Left cardiac atrium (tissue), 4 donors: ENCODE data around the gene MYOD1. TPM values are rescaled to one million over a fixed set of nuclear protein-coding genes. Genes with fewer than 3 reads are reported as not detected.
A peak's percentile ranks its signal among the peaks of the same experiment; 100 is the strongest.

Source experiments
- ATAC-seq, 2 donors: fragments of 200-7000 bp; cut with Tn5 transposase; one replicate each; pipeline ENCODE4 v1.9.1; 2020; ENCODE audit warnings: mild to moderate bottlenecking in 2 of 2, moderate library complexity in 2 of 2
- DNase-seq: peaks from one replicate; pipeline ENCODE4 v3.0.0-alpha.2; 2020
- intact Hi-C, 2 donors: fragments of 100-400 bp; cut with DNase I; formaldehyde crosslinking; loops; one replicate each; pipeline versions ENCODE4 v1.14.1 to v1.15.1; 2022 to 2023
- total RNA-seq, 2 donors: library from RNA; stranded (reverse); fragmentation: NEBNext Ultra II Directional; extraction: Animal tissue kit (Norgen Biotek cat#: 25700); gene quantifications; one replicate each; pipeline ENCODE4 v1.2.1, GENCODE V29; 2021
- donor health status: DM: no; HTN: yes; CAD: no.
- donor health status: DM: no; HTN: yes; CAD: no; lungs with severe emphysema.
- donor health status: DM: yes; HTN: yes; CAD: no.
- donor health status: Dilated cardiomyopathy.

The MYOD1 gene
- total RNA-seq, 2 donors from 2014 or later, result not detected

DNA sequence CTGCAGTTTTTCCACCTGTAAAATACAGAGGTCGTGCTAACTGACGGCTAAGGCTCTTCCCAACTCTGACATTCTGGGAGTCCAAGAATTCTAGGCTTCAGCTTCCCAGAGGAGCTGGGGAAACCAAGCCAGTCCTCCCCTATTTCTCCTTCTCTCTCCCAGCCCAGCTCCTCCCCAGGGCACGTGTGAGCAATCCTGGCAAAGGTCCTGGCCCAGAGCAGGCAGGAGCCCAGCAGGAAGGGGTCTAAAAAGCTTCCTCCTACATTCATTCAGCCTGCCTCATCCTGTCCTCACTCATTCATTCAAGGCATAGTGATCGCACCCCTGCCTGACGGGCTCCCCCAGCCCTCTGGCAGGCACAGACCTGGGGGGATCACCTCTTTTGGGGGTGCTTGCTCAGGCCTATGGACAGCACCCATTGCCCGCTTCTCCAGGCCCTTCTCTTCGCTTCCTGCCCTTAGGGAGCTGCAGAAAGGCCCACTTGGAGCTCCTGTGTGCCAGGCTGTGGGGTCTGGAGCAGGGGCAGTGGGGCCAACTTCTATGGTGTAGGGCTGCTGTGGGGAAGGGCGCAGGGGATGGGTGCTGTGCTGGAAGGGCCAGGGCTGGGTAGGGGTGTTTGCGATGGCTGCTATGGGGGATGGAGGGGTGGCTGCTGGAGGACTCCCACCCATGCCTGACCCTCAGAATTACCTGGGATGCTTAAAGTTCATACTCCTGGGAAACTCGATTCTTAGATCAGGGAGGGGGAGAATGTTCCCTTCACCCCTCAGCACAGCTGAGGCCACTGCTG is 25.0 kb downstream of the MYOD1 start:
- DNase-seq (peak; percentile 13), ATAC-seq (peak in 1 of 2 donors; percentile 25)
- intact Hi-C loops, result no loop called here

DNA sequence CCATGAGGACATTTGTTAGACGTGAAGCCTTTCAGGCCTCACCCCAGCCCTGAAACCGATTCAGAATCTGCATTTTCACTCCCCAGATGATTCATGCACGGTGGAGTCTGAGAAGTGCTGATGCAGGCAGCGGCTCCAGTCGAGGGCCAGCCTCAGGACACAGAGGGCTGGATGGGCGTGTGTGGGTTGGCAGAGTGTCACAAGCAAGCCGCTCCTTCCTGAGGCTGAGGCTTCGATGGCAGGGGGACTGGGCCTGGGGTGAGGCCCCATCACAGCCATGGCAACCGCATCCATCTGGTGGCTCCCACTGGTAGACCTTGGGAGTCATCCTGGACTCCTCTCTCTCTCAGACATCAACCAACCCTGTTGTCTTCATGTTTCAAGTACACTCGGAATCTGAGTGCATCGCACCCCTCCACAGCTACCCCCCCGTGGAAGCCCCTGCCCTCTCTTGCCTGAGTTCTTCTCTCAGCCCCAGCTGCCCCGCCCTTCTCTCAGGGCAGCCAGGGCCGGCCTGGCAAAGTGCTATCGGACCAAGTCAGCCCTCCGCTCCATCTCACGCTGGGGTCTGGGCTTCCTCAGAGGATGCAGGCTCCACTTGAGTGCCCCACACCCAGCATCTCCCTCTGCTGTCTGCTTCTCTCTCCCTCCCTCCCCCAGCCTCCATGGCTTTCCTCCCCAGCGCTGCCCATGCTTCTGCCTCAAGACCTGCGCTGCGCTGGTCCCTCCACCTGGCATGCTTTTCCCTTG is 25.8 kb downstream of the MYOD1 start:
- no peak for ATAC-seq

DNA sequence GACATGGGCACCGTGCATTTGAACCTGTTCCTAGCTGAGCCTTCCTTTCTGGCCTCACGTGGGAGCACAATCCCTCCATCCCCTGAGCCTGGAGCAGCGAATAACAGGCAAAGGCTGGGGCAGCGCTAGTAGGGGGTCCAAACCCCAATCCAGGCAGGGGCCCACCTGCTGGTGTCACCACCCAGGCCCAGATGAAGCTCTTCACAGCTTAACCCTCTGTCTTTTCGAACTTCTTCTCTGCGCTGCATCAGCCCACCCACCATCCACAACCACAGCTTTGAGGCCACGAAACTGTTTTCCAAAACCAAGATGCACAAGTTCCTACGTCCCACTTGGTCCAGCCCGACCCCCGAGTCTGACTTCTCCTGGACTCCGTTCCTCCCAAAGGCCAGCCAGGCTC is 26.7 kb downstream of the MYOD1 start:
- DNase-seq (peak; percentile 7), ATAC-seq (no peak)
- intact Hi-C loops, result loop anchor here in 1 of 2 donors (5.0 kb wide), 1 partner anchor 231 kb away; no protein-coding TSS in a partner anchor

More for the DNA sequence above, 25.8 kb downstream of the MYOD1 start:
- intact Hi-C loops, result loop anchor here in 1 of 2 donors (5.0 kb wide), 1 partner anchor 232 kb away; no protein-coding TSS in a partner anchor
- DNase-seq, result peak; percentile 2

DNA sequence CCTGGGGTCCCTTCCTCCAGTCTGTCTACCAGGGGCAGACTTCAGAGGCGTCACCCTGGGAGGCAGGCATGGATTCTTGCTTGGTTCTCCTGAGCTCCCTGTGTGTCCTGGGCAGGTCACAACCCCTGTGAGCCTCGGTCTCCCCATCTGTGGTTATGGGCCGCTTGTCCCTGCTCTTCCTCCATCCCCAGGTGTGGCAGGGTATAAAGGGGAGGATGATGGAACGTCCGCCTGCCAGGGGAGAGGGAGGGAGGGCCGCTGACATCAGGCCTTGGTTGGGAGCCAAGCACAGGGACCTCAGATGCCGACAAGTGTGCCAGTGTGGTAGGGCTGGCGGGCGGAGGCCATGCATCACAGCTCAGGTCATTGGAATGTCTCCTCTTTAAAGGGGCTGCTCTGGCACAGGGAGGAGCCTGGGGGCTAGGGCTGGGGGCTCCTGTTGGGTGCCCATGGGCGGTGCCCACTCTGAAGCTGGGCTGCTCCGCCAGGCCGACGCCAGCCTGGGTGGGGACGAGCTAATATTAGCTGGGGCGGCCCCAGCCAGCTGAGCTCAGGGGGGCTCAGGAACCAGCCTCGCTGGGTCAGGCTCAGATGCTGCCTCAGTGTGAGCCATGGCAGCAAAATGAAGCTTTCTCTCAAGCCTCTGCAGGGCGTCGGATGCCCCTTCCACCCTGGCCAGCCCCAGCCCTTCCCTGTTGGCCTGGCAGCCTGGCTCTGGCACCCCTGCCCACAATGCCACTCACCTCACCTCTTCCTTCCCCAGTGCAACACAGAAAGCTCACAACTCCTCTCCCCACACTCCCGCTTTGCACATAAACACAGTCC is 28.0 kb downstream of the MYOD1 start:
- ATAC-seq, result no peak
- intact Hi-C loops, result loop anchor here in 1 of 2 donors (5.0 kb wide), 1 partner anchor 230 kb away; no protein-coding TSS in a partner anchor
- peak; percentile 14 for DNase-seq

DNA sequence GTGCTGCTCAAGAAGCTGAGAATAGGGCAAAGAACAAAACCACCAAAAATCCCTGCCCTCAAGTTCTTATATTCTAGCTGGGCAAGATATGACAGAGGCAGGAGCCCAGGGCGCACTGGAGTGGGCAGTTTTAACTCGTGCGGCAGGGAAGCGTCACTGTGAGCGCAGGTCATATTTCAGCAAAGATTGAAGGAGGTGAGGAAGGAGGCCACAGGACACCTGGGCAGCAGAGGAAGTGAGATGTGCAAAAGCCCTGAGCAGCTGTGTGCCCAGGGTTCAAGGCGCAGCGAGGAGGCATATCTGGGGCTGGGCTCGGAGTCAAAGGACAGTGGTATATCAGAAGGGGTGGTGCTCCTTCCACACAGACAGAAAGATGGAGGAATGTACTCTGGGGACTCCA is 28.7 kb downstream of the MYOD1 start:
- intact Hi-C loops, result loop anchor here in 1 of 2 donors (5.0 kb wide), 1 partner anchor 229 kb away; no protein-coding TSS in a partner anchor
- DNase-seq, result peak; percentile 4
- ATAC-seq, result no peak

DNA sequence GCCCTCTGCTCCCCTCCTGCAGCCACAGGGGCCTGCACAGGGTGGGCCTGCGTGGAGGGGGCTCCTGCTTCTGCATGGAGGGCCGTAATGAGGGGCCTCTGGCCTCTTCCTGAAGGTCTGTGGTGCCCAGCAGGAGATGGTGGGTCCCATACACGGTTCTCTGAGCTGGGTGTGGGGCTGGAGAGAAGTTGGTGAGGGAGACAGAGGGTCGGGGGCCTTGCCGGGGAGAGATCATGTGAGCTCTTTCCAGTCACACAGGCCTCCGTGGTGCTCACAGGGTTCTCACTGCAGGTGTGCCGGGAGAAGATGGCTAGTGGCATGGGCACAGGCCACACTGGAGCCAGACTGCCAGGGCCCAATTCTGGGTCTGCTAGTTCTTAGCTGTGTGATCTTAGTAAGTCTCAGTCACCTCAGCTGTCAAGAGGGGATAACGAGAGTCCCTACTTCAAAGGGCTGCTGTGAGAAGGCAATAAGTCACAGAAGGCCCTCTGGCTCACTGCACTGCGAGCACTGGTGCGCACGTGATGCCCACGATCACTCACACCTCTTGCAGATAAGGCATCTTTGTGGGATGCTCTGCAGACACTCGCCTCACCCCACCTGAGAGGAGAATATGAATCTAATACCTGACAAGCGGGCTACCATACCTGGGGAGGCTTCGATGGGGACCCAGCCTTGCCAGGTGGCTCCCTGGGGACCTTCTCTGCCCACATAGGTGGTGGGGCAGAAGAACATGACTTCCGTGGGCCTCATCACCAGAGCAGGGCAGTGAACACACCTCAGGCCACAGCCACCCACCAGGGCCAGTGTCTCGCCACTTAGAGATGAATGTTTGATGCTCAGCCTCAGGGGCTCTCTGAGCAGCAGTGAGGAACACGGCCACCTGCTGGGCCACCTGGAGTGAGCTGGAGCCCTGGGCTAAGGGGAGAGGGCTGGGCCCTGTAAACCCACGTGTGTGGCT is 29.7 kb downstream of the MYOD1 start:
- ATAC-seq, result no peak
- no peak for DNase-seq
- intact Hi-C loops, result loop anchor here in 1 of 2 donors (5.0 kb wide), 1 partner anchor 228 kb away; no protein-coding TSS in a partner anchor

DNA sequence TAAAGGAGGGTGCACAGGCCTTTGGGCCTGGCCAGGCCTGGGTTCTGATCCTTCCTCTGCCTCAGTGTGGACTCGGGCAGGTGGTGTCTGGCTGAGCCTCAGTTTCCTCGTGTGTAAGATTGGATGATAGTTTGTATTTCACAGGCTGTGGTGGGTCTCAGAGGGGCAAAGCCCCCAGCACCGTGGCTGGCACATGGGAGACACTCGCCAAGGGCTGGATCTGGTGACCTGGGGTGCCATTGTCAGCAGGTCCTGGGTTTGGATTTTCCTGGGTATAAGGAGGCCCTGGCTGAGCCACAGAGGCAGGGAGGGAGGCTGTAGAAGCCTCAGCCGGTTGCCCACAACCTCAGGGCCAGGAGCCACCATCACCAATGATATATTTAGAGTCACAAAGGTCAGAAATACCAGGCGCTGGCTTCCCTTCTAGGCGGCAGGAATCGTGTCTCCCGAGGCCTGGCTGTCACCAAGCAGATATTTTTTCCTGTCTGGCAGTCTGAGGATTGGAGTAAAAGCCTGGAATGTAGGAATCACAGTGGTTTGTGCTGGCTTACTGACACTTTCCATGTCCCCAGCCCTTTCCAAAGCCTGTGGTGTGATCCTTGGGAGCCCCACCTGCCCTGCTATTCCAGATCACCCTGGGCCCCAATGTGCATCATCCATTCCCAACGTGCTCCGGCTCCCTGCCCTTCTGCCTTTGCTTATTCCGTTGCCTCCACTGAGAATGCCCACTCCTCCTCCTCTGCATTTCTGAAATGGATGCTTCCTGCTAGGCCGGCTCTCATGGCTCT is 30.8 kb downstream of the MYOD1 start:
- DNase-seq (peak; percentile 9), ATAC-seq (no peak)
- intact Hi-C loops, result no loop called here

DNA sequence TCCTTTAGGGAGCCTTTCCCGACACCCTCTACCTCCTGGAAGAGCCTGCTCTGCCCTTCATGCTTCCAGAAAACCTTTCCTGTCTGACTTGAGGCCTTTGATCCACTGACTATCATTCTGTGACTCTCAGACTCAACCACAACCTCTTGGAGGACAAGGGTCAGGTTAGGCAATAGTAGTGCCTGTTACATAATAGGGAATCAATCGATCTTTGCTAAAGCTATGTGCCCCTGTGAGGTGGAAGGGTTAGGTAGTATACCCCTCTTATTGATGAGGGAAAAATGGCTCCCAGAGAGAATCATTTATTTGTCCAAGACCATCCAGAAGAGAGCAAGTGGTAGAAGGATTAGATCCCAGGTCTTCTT is 31.4 kb downstream of the MYOD1 start:
- DNase-seq (no peak), ATAC-seq (no peak)
- intact Hi-C loops, result no loop called here

DNA sequence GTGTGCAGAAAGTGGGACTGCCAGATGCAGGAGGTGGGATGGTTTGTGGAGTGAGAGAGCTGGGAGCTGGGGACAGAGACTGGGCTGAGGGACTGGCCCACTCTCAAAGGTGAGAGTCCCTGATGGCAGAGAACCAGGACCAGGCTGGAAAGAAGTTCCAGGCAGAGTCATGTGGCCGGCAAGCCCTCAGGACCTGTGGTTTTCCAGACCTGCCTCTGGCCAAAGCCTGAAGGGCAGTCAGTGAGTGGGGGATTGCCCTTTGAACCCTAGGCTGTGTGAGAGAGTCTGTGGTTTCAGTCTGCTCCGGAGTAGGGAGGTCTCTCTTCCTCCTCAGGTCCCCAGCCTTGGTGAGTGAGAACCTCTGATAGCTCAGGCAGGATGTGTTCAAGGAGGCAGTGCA is 32.2 kb downstream of the MYOD1 start:
- ATAC-seq (no peak), DNase-seq (peak; percentile 5)
- intact Hi-C loops, result no loop called here

DNA sequence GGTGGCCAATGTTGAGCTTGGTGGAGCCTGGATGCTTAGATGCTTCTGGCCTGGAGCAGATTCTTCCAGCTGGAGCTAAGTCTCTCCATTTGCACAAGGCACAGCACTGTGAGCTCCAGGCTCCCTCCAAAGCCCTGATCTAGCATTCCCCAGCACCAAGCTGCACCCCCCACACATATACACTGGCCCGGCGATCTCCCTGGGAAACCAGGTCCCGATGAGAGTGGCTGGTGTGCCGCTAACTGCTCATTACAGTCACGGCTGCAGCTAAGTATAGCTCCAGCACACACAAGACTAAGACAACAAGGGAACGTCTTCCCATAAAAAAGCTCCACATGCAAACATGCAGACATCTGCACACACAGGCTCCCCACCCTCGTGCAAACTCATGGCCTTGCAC is 32.8 kb downstream of the MYOD1 start:
- ATAC-seq, result no peak
- DNase-seq, result peak; percentile 1
- intact Hi-C loops, result no loop called here

DNA sequence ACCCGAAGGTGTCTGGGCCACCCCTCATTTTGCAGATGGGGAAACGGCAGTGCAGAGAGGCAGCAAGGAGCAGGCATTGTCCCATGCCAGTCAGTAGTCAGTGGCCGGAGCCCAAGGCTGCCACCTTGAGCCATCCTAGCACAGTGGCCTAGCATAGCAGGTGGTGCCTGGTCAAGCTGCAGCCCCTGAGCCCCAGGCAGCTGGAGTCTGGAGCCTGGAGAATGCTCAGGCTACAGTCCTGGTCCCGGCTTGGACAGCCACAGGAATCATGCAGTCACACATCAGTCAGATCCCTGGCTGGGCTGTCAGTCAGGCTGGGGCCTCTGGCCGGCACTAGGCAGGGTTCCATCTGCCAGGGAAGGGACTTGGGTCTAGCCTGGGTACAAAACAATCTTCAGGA is 33.8 kb downstream of the MYOD1 start:
- intact Hi-C loops, result no loop called here
- ATAC-seq (no peak), DNase-seq (no peak)

DNA sequence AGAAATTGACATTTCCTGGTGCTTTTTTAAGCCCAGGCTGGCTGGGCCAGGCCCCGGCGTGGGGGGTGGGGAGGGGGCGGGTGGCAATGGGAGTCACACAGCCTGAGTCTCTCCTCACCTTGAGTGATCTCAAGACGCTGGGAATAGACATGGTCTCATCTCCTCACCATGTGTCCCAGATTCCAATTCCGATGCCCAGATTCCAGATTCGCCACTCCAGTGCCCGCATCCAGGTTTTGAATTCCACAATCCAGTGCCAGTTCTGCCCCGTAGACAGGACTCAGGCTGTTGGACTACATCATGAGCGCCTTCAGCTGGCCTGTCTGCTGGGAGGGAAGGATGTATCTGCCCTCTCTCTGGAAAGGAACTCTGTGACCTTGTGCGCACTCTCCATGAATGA is 34.3 kb downstream of the MYOD1 start:
- no peak for DNase-seq

DNA sequence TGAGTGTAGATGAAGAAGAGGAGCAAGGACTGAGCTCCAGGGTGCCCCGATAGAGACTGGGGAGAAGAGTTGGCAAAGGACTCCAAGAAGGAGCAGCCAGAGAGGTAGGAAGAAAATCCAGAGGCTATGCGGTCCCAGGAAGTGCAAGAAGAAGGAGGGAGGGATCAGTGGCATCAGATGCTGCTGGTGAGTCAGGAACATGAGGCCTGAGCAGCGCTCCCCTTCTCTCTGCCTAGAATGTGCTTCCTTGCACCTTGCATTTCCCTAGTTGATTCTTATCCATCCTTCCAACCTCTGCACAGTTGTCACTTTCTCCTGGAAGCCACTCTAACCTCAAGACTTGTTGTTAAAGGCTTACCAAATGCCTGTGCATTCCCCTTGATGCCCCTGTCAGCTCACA is 36.5 kb downstream of the MYOD1 start:
- intact Hi-C loops, result no loop called here
- no peak for DNase-seq
- ATAC-seq, result no peak

More for the DNA sequence above, 34.3 kb downstream of the MYOD1 start:
- no peak for ATAC-seq
- intact Hi-C loops, result no loop called here

DNA sequence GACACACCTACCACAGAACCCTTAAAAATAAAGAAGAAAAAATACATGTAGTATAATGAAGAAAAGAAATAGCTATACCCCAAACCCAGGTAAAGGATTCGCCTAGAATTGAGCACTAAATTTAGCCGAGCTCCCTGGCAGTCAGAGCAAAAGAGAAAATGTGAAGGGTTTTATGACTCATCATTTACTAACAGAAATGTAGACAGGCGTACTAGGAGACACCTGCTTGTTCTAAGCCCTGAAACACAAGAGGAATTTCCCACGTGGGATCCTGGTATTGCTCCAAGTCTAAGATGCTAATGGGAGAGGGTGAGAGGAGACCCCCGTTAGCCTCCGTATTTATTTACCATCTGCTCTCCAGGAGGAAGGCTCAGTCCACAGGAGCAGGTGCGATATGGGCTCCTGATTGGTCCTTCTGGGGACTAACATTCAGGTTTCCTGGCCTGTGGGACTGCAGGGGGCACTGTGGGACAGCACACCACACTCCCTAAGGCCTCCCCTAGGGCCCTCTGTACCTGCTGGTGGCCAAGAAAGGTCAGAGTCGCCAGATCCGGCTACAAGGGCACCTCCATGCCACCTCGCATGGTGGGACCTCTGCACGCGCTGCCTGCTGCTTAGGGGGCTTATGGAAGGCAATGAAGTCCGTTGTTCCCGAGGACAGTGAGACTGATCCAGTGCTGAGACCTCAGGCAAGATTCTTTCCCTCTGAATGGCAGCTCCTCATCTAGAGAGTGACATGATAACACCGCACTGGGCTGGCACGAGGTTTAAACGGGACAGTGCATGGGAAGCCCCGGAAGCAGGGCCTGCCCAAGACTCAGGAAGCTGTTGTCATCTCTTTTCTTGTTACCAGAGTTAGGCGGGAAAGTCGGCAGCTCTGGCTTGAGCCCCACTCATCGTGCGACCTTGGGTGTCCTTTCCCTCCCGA is 41.0 kb downstream of the MYOD1 start:
- DNase-seq, result peak; percentile 37
- intact Hi-C loops, result loop anchor here in 1 of 2 donors (2.0 to 5.0 kb wide), 2 partner anchors 87 to 218 kb away; no protein-coding TSS in a partner anchor
- peak; percentile 85 to 88 for ATAC-seq

DNA sequence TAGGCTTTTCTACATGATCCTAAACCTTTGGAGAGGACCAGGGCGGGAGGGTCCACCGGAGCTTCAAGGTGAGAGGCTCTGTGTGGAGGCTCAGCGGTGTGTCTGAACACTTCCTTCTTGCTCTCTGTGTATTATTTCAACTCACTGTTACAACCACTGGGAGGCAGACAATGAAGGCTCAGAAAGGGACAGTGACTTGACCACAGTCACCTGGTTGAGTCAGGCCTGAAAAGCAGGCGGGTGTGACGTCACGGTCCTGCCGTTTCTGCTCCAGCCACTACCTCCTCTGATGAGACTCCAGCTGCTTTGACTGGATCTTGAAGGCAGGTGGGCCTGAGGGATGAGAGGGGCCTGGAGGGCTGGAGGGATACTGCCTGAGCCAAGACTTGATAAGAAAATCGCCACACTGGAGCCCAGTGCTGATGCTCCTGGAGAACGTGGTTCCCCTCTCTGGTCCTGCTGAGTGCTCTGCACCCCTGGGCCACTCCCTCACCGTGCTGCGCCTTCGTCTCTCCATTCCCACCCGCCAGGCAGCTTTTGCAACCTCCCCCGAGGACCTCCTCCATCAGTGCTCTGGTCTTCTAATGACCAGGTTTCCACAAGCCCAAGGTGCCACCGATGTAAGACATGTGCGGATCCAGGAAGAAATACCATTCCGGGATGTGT is 43.1 kb downstream of the MYOD1 start:
- DNase-seq, result no peak
- intact Hi-C loops, result loop anchor here in 1 of 2 donors (5.0 kb wide), 1 partner anchor 85 kb away; no protein-coding TSS in a partner anchor
- ATAC-seq, result no peak

DNA sequence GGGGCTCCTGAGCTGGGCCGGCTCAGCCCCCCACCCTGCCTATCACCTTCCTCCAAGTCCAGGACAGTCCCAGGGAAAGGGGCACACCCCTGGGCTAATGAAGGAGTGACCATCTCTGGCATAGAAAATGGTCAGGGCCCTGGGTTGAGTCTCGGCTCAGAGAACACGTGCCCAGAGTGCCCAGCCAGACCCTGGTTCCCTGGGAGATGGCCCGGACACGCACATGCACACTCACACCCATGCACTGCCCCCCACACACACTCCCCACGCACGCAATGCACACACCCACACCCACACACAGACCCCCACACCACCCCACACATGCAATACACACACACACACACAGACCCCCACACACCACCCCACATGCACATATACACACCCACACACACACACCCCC is 43.9 kb downstream of the MYOD1 start:
- no peak for ATAC-seq
- no peak for DNase-seq

More for the DNA sequence above, 43.9 kb downstream of the MYOD1 start:
- intact Hi-C loops, result loop anchor here in 1 of 2 donors (5.0 kb wide), 1 partner anchor 84 kb away; no protein-coding TSS in a partner anchor
